ENCODE results near the gene PCTP.

The PCTP gene

DNA sequence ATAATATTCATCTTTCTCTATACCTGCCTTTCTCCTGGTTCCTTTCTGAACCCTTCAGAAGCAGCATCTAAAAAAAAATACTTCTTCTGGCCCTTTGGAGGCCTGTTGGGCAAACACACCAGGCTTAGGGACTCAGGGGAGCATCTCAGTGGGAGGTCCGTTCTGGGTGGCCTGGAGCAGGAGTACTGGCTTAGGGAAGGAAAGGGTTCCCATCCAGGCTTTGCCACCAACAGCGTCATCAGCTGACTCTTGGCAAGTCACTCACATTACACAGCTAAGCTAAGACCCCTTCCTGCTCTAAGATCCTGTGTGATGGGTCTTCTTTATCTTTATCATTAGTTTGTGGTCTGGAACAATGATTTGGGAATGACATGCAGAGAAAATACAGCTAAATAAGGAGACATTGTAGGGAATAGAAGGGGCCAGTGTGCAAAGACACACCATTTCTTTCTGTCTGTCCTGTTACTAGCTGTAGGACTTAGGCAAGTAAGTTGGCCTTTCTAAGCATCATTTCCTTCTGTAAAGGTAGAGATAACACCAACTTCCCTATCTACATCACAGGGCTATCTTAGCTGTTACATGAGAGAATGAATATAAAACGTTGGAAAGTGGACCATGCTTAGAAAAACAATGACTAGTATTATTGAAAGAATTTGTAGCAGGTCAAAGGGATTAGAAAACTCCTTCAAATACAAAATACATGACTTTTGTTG, 9.9 kb downstream of the PCTP start:
- peak; percentile 62 for DNase-seq

DNA sequence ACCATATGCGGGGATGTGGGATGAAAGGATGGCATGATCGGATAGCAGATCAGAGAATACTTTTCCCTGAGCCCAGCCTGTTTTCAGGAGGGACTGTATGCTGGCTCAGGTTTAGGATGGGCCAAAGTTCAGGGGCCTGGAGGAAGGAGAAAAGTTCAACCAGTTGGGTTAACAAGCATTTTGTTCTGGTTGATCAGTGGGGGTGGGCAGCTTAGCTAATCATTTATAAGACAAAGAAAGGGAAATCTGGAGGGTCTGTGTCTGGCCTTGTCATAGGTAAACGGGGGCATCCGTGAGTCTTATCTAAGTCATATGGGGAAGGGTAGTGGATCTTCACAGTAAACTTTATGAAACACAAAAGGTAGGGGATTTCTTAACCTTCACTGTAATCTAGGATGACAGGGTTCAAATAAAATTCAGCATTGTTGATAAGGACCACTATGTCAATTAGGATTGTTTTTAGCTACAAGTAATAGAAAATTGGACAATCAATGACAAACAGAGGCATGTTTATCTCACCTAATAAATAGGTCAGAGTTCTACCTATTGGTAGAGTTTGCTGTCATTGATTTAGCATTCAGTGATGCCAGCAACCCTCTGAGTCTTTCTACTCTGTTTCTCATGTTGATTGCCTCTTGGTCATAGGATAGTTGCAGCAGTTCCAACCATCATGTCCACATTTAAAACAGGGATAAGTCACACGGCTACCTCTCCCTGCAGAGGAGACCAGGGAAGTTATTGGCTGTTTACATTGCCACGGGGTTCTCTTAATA, 11.4 kb downstream of the PCTP start:
- no peak for DNase-seq

DNA sequence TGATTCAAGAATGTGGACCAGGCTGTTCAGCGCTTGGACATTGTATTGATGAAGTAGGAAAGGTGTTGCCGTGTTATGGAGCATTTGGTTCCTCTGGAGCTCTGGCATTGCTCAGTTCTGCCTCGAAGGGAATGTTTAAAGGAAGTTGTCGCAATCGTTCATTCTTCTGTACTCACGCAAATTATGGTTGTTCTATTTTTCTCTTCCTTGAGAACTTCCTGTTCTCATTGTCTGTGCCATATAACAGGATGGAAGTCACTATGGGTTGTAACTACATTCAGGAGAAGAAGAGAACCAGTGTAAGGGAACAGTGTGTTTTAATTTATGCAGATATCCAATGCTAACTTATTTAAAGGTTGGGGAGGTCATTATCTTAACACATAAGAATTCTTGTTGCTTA, 13.0 kb downstream of the PCTP start:
- no peak for DNase-seq

DNA sequence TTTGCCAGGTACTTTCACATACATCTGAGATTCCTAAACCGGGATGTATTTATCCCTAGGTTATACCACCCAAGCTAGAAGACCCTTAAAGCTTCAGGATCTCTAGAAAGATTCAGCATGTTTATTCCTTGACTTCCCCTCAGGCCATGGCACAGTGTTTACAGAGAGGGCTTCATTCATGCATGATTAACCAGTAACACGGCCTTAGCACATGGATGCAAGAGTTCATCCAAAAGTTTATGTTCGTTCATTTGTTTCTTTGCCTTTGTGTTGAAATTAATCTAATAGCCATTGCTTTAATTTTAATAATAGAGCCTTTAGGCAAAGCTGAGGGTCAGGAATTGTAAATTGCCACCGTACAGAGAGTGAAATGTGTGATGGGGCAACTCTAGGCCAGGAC, 13.8 kb downstream of the PCTP start:
- DNase-seq = no peak

DNA sequence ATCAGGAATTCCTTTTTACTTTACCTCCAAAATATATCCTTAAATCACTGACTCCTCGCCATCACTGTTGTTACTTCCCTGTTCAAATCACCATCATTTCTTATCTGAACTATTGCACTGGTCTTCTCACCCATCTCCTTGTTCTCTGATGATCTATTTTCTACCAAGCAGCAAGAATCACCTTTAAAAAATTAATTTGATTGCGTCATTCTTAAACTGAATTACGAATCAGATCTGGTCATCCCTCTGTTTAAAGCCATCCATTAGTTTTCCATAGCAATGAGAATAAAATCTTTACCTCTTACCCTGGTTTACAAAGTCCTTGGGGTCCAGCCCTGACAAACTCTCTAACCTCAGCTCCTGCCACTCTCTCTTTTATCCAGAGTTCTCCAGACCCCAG, 14.6 kb downstream of the PCTP start:
- DNase-seq = no peak

DNA sequence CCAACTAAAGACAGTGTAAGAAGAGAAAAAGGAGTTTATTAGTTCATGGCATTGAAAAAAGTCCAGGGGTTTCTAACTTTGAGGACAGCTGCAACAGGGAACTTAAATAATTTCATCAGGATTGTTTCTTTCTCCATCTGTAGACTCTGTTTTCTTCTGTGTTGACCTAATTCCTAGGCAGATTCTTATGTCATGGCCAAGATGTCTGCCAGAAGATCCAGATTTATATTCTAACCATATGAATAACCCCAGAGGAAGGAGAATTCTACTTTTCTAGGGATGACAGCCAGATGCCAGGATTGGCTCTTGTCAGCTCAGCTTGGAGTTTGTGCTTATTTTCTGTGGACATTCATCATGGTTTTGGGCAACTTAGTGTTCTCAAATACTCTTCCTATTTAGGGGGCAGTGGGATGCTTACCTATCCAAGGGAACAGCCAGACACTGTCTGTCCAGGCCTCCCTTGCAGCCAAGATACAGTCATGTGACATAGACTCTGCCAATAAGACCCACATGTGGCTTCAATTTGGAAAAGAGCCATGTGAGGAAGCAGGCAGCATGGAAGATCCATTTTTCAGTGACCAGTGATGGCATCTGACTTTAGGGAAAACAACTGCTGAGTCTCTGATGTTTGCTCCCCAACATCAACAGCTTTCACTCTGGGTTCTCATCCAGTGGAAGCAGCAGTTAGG, 18.2 kb downstream of the PCTP start:
- no peak for DNase-seq

DNA sequence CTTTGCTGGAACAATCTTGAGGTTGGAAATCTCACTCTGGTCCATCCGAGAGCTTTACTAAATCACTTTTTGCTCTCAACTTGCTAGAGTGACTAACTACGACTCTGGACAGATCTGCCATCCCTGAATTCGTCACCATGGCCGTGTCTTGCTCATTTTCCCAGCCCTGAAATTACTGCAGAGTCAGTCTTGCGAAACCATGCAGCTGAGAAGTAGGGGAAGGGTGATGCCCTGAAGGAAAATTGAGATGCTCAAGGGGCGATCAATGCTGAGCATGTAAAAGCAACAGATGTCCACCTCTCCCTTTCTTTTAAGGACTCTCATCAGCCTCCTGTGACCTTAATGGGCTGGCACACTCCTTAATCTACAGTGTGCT, 18.8 kb downstream of the PCTP start:
- DNase-seq = no peak

DNA sequence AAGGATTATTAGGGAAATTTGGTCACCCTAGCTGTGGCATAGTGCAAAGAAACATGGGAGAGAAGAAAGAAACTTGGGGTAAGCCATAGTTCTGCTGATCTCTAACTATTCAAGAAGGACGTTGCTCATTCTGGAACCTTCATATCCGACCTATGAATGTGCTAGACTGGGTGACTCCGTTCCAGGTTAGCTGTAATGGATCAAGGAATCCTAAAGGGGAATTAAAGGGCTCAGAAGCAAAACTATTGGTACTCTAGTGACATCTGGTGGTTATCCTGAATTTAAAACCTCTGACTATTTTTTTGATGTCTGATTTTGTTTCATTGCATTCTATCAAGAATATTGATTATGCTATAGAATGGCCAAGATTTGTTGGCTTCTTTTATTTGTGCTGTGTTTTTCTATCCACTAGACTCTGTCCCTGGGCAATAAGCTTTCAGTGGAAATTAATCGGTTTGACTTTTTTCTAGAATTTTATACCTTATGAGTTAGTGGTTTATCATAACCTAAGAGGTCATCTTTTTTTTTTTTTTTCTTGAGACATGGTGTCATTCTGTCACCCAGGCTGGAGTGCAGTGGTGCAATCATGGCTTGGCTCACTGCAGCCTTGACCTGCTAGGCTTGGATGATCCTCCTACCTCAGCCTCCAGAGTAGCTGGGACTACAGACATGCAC, 19.5 kb downstream of the PCTP start:
- DNase-seq = peak; percentile 61

DNA sequence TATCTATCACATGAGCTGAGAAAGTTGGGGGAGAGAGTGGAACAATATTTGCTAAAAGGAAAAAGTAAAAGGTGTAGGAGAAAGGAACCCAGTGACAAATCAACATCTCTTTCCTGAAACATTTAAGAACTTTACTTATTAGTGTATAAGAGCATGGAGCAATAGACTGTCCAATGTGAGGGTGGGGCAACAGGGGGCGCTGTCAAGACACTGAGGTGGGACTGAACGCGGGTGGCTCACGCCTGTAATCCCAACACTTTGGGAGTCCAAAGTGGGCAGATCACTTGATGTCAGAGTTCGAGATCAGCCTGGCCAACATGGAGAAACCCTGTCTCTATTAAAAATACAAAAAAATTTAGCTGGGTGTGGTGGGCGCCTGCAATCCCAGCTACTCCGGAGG, 21.2 kb downstream of the PCTP start:
- DNase-seq = no peak

DNA sequence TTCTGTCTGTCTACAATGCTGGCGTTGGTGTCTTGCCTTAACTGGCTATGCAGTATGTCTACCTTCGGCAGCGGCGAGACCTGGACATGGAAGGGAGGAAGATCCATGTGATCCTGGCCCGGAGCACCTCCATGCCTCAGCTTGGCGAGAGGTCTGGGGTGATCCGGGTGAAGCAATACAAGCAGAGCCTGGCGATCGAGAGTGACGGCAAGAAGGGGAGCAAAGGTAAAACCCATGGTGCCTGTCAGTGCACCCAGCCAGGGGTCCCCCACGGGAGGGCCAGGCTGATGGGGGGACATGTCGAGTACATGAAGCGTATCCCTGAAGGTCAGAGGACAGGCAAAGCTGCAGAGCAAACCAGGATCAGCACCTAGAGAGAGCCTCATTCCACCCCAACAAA, 22.8 kb downstream of the PCTP start:
- DNase-seq = no peak

DNA sequence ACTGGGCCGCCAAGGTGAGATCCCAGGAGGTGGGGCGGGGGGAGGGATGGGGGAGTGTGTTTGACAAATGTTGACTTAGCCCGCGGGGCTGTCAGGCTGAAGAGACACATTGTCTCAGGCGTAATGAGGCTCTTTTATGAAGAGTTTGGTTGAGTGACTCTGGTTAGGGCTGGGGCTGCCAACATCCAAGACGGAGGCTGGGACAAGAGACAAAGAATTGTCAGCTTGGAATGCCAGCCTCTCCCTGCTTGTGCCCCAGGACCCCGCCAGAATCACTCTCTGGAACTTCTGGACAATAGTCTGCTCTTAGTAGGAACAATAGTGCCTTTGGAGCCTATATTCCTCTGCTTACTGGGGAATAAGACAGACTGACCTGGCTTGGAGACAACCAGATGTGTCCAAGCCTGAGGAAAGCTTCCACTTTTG, 24.0 kb downstream of the PCTP start:
- DNase-seq = no peak

DNA sequence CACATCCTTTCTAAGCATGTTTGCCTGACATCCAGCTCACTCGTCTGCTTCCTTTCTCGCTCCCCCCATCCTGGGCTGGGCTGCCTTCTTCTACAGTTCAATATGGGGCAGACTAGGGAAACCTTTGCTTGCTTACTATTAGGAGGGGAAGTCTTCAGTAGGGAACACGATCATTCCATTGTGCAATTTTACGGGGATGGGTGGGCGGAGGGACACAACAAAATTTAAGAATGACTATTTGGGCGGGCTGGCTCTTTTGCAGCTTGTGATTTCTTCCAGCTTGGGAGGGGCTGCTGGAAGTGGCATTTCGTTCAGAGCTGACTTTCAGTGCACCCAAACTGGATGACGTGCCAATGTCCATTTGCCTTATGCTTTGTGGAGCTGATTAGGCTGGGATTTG, 25.4 kb downstream of the PCTP start:
- DNase-seq = no peak

DNA sequence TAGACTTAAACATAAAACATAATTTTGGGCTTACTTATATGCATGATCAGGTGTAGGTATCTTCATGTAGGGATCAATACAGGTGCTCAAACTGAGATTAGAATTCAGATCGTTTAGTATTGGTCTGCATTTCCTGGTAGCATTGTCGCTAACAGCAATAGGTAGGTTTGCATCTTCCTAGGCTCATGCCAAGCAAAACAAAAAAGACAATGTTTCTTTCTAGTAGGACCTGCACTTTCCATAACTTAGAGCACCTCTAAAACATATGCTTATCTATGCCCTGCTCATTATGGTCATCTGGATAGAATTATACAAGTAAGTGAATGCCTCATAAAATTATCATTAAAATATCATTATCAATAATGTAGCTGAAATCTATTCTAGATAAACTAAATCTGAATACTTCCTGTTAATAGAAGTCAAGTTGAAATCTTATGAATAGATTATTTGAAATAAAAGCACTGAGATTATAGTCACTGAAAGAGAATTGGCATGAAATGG, 26.7 kb downstream of the PCTP start:
- no peak for DNase-seq

DNA sequence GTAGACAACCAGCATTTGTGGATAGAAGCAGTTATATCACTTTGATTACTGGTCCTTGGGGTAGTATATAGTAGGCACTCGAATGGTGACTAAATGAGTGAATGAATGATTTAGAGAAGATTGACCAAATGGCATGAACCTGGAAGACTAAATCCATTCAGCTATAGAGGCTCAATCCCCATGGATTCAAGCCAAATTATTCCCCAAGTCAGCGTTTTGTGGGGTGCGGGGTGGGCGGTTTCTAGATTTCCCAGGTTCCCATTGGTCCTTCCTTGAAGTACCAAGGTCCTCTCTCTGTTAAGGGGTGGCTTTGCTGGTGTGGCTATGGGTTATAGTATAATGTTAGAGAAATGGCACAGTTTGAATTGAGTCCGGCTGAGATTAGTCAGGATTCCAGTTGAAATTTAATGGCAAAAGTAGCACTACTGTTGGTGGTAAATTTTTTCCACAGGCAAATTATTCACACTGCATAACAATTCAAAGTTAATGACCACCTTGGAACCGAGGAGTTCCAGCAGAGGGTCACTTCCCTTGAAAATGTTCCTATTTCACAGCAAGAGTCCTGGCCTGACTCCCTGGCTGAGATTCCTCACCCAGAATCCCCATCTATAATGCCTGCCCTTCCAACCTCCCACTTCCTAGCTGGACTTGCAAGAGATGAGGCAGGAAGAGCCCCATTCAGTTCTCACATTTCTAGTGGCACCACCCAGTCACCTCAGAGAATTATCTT, 27.7 kb downstream of the PCTP start:
- no peak for DNase-seq

DNA sequence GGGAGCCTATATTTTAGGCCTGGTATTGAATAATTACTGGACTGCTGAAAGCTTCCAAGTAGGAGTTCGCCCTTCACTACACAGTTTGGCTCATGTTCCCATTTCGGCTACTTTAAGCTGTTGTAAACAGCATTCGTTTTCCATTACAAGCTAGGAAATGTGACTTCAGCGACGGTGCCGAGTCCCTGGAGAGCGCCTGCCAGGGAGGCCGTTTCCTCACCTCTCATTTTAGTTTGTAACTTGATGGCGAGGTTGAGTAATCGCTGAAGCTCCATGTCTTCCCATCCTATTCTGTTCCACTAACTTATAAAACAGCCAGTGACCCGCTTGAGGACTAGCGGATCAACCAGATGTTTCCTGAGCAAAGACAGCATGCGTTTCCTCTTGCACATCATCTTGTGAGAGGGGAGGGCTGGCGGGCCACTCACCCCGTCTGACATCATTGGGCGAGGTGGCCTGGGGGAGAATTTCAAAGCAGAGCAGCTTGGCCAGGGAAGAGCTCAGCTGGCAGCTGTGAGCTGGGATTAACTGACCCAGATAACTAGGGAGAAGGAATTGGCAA, 32.9 kb downstream of the PCTP start:
- DNase-seq = peak; percentile 38

DNA sequence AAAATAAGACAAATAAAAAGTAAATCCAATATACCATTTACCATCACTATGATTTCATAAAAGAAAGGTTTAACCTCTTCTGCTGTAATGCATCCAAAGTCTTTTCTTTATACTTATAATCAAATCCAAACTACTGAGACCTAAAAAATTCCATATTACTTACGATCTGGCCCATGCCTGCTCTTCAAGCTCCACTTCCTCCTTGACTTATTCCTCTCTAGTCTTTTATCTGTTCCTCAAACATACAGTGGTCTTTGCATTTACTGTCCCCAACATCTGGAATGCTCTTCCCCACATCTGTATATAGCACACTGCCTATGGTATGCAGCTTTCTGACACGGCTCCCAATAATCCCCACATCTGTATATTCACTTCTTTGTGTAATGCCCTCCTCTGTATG, 33.8 kb downstream of the PCTP start:
- no peak for DNase-seq

DNA sequence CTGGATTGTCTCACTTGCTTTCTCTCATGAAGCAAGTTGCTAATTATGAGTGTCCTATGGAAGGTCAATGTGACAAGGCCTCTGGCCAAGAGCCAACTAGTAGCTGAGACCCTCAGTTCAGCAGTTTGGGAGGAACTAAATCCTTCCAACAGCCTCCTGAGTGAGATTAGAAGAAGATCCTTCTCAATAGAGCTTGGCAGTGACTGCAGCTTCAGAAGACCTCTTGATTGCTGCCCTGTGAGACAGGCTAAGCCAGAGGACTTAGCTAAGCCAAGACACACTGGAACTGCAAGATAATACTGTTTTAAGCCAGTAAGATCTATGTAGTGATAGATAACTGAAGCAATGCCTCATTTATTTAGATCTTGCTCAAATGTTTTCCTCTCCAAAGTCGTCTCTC, 34.3 kb downstream of the PCTP start:
- DNase-seq = no peak

DNA sequence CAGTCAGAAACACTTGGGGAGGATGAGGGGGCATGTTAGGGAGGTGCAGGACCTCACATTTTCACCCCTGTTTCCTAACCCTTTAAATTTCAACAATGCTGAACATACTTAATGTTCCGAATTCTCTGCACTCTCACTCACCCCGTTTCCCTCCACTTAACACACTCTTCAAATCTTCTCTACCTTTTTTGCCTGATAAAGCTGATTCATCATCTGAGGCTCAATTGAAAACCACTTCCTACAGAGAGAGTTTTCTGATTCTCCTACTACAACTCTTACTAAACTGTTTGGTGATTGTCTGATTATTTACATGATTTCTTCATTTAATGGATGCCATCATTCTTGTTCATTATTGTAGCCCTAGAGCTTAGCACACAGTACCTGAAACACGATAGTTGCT, 42.4 kb downstream of the PCTP start:
- DNase-seq = no peak

DNA sequence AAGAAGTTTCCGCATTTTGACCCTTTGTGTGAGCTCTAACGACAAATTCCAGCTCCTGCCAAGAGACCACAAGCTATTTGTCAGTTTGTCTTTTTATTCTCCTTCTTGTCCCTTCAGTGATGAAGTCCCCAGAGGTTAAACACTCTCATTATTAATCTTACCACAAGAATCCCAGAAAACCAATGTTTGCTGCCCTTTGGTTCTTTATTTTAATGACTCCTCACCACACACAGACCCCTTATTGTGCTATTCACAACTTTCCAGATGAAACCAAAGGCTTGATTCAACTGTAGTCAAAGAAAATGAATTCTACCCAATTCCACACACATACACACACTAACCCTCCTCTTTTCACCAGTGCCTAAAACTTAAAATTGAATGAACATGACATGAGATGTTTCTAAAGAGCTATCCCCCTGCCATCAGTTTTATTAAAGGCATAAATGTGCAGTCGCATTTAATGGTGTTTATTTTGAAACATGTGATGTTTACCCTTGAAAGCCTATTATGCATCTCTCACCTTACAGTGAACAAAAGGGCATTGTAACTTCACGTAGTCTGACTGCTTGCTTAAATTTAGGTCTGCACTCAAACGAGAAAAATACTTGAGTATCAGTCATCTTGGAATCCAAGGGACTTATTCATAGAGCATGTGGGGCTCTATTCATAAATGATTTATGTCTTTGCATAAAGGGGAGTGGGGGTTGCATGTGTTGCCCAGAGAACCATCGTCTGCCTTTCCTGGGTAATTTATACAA, 44.1 kb downstream of the PCTP start:
- no peak for DNase-seq

DNA sequence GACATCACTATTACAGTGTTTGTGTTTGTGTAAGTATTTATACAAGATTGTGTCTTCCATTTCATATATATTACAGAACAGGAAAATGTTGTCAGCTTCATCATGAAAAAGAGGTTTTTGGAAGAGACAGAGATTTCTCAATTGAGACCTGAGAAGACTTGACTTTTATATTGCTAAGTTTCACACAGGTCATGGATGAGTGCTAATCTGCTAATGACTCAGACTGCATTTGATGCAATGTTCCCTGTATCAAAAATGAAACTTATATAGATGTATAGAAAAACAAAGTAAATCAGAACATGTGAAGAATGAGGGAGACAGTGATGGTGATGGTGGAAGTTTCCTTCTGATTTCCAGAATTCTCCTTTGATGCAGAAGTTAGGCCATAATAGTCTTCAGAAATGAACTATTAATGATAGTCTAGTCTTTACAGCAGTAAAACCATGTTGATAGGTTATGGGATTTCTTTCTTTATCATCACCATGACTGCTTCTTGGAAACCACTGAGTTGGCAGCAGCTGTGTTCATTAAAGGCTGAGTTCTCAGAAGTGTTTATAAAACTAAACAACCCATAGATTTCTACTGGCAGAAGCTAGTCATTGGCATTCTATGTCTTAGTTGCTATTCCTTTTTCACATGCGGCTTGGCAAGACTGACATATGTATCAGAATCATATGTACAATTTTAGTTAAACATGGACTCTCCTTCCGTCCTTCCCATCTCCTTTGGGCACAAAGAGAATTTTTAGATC, 56.1 kb downstream of the PCTP start:
- no peak for DNase-seq

DNA sequence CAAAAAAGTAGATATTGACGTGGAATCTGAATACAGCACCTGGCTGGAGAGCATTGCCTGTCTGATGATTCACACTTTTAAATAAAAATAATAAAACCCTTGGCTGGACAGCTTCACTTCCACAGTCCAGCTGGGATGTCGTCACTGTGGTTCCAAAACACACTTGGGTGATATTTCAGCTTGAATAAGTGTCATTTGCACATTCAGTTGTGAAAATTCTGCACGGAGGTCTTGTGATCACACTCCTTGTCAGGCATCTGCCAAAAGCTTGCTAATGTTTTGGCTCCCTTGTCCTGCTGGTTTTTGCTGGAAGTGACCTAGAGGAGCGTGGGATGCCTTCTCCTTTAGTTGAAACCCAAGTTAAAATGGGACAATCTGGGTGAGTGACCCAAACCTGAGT, 60.7 kb downstream of the PCTP start:
- DNase-seq = no peak

All from hematopoietic multipotent progenitor cell treated with erythropoietin and hydrocortisone succinate and interleukin-3 and kit ligand, for 4 days (in vitro differentiated cells).